DMS53 (cell line): Measurements from ENCODE around the gene BACE1.
"Not testable (repeated sequence)": the region's sequence is repeated elsewhere in the genome, so short reads cannot be mapped to it uniquely, and the experiment has no call there.

Source experiments
- DNase-seq: peaks from one replicate; lab custom pipeline; 2025; lab: John Stamatoyannopoulos, UW

The BACE1 gene

GRCh38 chr11:117273550-117274289, 42.3 kb downstream of the BACE1 start:
- DNase-seq = no peak

- not testable (repeated sequence) for DNase-seq
Measured at GRCh38 chr11:117272175-117272574, 43.9 kb downstream of the BACE1 start.

- no peak for DNase-seq
Measured at GRCh38 chr11:117271208-117271607, 44.8 kb downstream of the BACE1 start.

GRCh38 chr11:117269856-117270255, 46.2 kb downstream of the BACE1 start:
- DNase-seq = no peak

GRCh38 chr11:117265745-117266144, 50.3 kb downstream of the BACE1 start:
- no peak for DNase-seq

- DNase-seq = not testable (repeated sequence)
Measured at GRCh38 chr11:117264624-117265323, 51.3 kb downstream of the BACE1 start.

- DNase-seq = no peak
Measured at GRCh38 chr11:117259417-117259816, 56.6 kb downstream of the BACE1 start.

GRCh38 chr11:117258576-117258975, 57.5 kb downstream of the BACE1 start:
- no peak for DNase-seq

- DNase-seq = no peak
Measured at GRCh38 chr11:117256573-117256972, 59.5 kb downstream of the BACE1 start.

- peak; percentile 73 for DNase-seq
Measured at GRCh38 chr11:117255966-117256365, 60.1 kb downstream of the BACE1 start.

GRCh38 chr11:117251506-117251905, 64.5 kb downstream of the BACE1 start:
- no peak for DNase-seq

GRCh38 chr11:117249571-117249970, 66.5 kb downstream of the BACE1 start:
- no peak for DNase-seq

GRCh38 chr11:117248341-117248740, 67.7 kb downstream of the BACE1 start:
- DNase-seq = no peak

- DNase-seq = no peak
Measured at GRCh38 chr11:117239295-117239694, 76.8 kb downstream of the BACE1 start.

GRCh38 chr11:117238221-117238620, 77.8 kb downstream of the BACE1 start:
- no peak for DNase-seq
